ENCODE measurements around the gene SLCO3A1. TPM values are rescaled to one million over a fixed set of nuclear protein-coding genes. Genes with fewer than 3 reads are reported as not detected.

SLCO3A1 gene
- total RNA-seq, 2 experiments from 2014 or later: 8.5 to 40.0 TPM

DNA sequence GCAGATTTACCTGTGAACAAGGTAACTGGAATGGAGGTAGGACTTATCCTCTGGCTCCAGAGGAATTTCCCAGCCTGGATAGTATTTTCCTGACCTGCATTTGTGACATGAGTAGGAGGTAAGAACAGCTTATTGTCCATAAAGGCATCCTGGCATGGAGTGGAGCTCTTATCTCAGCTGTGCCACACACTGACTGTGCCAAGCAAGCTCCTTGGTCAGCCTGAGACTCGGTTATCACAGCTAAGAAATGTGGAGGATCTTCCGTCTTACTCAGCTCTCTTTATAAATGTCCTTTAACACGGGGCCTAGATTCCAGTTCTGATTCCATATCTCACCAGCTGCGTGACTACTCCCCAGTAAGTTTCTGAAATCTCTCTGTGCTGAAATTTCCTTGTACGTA is 38.9 kb downstream of the SLCO3A1 start:
- Histone ChIP-seq H3K4me3 (ENCODE audit: low read depth, low read length, poor library complexity, severe bottlenecking) (no peak overlapping the region), H3K27ac (ENCODE audit: low read depth, low read length, poor library complexity, severe bottlenecking) (no peak overlapping the region), H3K4me1 (ENCODE audit: insufficient read depth, low read length, poor library complexity, severe bottlenecking) (peaks cover 3% of the 10 kb centered on the region), H3K79me2 (ENCODE audit: insufficient read depth, low read depth, low read length) (0 out of 2 replicates have a peak, but pooled peaks cover 8% of the 10 kb centered on the region), H3K9me2 (ENCODE audit: insufficient read depth, low read length) (no peaks in the 10 kb centered on the region), H3K9me3 (ENCODE audit: low read length) (no peaks in the 10 kb centered on the region), H4K20me1 (ENCODE audit: insufficient read depth, low read length) (no peaks in the 10 kb centered on the region; the same call in 1 of the 2 replicates), H2AFZ (ENCODE audit: low read length) (no peak overlapping the region), H3K4me2 (ENCODE audit: low read length) (no peak overlapping the region), H3K36me3 (ENCODE audit: insufficient read depth, low read length) (peaks cover 8% of the 10 kb centered on the region)
- ChIA-PET POLR2A (interaction anchor here (0.5 to 1.1 kb wide), 3 partner anchors 11 to 1000 kb away, joined by 3 read pairs; no protein-coding TSS in a partner anchor), CTCF (ENCODE audit: unreplicated experiment) (no interaction called here)
- DNase-seq (ENCODE audit: low spot score): no peak
- no peak for TF ChIP-seq EZH2phosphoT487 (IDR thresholded peaks at IDR 0.05; ENCODE audit: borderline replicate concordance, low read depth, low read length)
- TF ChIP-seq, protein P1, sequence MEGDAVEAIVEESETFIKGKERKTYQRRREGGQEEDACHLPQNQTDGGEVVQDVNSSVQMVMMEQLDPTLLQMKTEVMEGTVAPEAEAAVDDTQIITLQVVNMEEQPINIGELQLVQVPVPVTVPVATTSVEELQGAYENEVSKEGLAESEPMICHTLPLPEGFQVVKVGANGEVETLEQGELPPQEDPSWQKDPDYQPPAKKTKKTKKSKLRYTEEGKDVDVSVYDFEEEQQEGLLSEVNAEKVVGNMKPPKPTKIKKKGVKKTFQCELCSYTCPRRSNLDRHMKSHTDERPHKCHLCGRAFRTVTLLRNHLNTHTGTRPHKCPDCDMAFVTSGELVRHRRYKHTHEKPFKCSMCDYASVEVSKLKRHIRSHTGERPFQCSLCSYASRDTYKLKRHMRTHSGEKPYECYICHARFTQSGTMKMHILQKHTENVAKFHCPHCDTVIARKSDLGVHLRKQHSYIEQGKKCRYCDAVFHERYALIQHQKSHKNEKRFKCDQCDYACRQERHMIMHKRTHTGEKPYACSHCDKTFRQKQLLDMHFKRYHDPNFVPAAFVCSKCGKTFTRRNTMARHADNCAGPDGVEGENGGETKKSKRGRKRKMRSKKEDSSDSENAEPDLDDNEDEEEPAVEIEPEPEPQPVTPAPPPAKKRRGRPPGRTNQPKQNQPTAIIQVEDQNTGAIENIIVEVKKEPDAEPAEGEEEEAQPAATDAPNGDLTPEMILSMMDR (conservative IDR thresholded peaks at IDR 0.05; ENCODE audit: low read length): no peak
- no TSS peak for BruUV-seq (replicated peaks)
- intact Hi-C loops (cut with micrococcal nuclease; ENCODE audit: unreplicated experiment): no loop called here

DNA sequence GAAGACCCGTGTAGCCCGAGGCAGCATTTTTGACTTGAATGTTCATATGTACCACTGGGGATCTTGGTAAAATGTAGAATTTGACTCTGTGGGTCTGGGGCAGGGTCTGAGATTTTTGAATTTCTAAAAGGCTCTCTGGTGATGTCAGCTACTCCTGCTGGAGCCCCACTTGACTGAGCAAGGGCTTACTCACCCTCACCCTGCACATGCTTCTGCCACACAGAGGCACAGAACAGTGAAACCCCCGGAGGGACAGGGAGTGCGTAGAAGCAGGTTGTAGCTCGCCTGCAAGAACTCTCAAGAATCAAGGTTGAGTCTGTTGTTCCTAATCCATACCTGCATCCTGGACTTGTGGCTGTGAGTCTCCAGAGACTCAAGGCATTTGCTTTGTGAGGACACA is 41.1 kb downstream of the SLCO3A1 start:
- Histone ChIP-seq H3K4me1 (ENCODE audit: insufficient read depth, low read length, poor library complexity, severe bottlenecking) (no peaks in the 10 kb centered on the region), H3K9me3 (ENCODE audit: low read length) (no peaks in the 10 kb centered on the region), H3K9me2 (ENCODE audit: insufficient read depth, low read length) (no peaks in the 10 kb centered on the region), H3K4me2 (ENCODE audit: low read length) (no peak overlapping the region), H3K79me2 (ENCODE audit: insufficient read depth, low read depth, low read length) (no peaks in the 10 kb centered on the region), H2AFZ (ENCODE audit: low read length) (no peak overlapping the region), H3K4me3 (ENCODE audit: low read depth, low read length, poor library complexity, severe bottlenecking) (no peak overlapping the region), H3K27ac (ENCODE audit: low read depth, low read length, poor library complexity, severe bottlenecking) (no peak overlapping the region), H4K20me1 (ENCODE audit: insufficient read depth, low read length) (no peaks in the 10 kb centered on the region), H3K36me3 (ENCODE audit: insufficient read depth, low read length) (peaks cover 8% of the 10 kb centered on the region)
- CTCF ChIA-PET (ENCODE audit: unreplicated experiment): no interaction called here
- BruUV-seq (replicated peaks): no TSS peak
- POLR2A ChIA-PET: no interaction called here
- no peak for DNase-seq (ENCODE audit: low spot score)
- intact Hi-C loops (cut with micrococcal nuclease; ENCODE audit: unreplicated experiment): no loop called here
- TF ChIP-seq, protein P1 (conservative IDR thresholded peaks at IDR 0.05; ENCODE audit: low read length): no peak
- no peak for TF ChIP-seq EZH2phosphoT487 (IDR thresholded peaks at IDR 0.05; ENCODE audit: borderline replicate concordance, low read depth, low read length)

DNA sequence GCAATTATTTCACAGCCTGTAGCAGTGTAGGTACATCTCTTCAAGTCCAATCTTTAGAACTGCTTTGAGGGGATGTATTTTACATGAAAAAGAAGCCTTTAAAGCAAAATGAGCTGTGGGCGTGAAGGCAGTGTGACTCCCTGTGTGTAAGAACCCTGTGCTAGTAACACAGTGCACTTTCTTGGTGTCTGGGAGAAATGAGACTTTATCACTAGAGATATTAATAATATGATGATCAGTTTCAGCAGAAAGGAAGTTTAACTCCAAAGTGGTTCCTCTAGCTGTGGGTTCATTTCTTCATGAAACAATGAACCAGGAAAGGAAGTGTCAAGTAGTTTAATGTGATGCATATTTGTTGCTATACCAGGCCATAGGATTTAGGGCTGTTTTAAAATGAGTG is 41.5 kb downstream of the SLCO3A1 start:
- DNase-seq (ENCODE audit: low spot score): no peak
- H3K9me3 ChIP-seq (ENCODE audit: low read length): no peaks in the 10 kb centered on the region
- BruUV-seq (replicated peaks): no TSS peak
- no peaks in the 10 kb centered on the region for H4K20me1 ChIP-seq (ENCODE audit: insufficient read depth, low read length)
- no peak for TF ChIP-seq EZH2phosphoT487 (IDR thresholded peaks at IDR 0.05; ENCODE audit: borderline replicate concordance, low read depth, low read length)
- TF ChIP-seq, protein P1 (conservative IDR thresholded peaks at IDR 0.05; ENCODE audit: low read length): no peak
- no peaks in the 10 kb centered on the region for H3K79me2 ChIP-seq (ENCODE audit: insufficient read depth, low read depth, low read length)
- H3K9me2 ChIP-seq (ENCODE audit: insufficient read depth, low read length): no peaks in the 10 kb centered on the region
- intact Hi-C loops (cut with micrococcal nuclease; ENCODE audit: unreplicated experiment): no loop called here
- no peak overlapping the region for H3K4me2 ChIP-seq (ENCODE audit: low read length)
- no peak overlapping the region for H3K4me3 ChIP-seq (ENCODE audit: low read depth, low read length, poor library complexity, severe bottlenecking)
- H3K36me3 ChIP-seq (ENCODE audit: insufficient read depth, low read length): peaks cover 8% of the 10 kb centered on the region
- no peak overlapping the region for H2AFZ ChIP-seq (ENCODE audit: low read length)
- ChIA-PET CTCF (ENCODE audit: unreplicated experiment) (no interaction called here), POLR2A (interaction anchor here (1.1 to 1.6 kb wide), 3 partner anchors 7 to 32 kb away, joined by 4 to 6 read pairs (median 5); no protein-coding TSS in a partner anchor)
- H3K27ac ChIP-seq (ENCODE audit: low read depth, low read length, poor library complexity, severe bottlenecking): no peak overlapping the region
- H3K4me1 ChIP-seq (ENCODE audit: insufficient read depth, low read length, poor library complexity, severe bottlenecking): no peaks in the 10 kb centered on the region
